CD4-positive, alpha-beta T cell (primary cell): ENCODE measurements around the gene GALNT12. TPM values are rescaled to one million over a fixed set of nuclear protein-coding genes. Genes with fewer than 3 reads are reported as not detected.

ENCODE experiments used
- ATAC-seq: fragments of 200-7000 bp; cut with Tn5 transposase; one replicate; pipeline ENCODE4 v1.10.0; 2022; ENCODE audit warnings: mild to moderate bottlenecking; ENCODE audit not compliant: poor library complexity
- CTCF ChIA-PET: fragments of 350-600 bp; sonication (Branson Sonifier 250); formaldehyde crosslinking; loops from one replicate; lab custom pipeline; 2021; ENCODE audit warnings: antibody characterized with exemption, inconsistent platforms; lab: Charles Lee
- POLR2A ChIA-PET: fragments of 350-600 bp; sonication (Branson Sonifier 250); formaldehyde crosslinking; loops from one replicate; lab custom pipeline; 2021; ENCODE audit warnings: antibody characterized with exemption, inconsistent platforms; lab: Charles Lee
- DNase-seq, 14 experiments: peaks; one replicate each; pipeline ENCODE4 v3.0.0-alpha.2; 2013 to 2020; ENCODE audit warnings: mixed read lengths in 2 of 14
- H3K27ac ChIP-seq, 2 donors: one replicate each; pipeline versions ENCODE4 v1.5.1 to v1.7.0; 2013; ENCODE audit warnings: low read length in 2 of 2, low read depth in 1 of 2, mild to moderate bottlenecking in 1 of 2
- H3K27me3 ChIP-seq, 2 experiments: 1 replicate in 1 of 2; 2 replicates in 1 of 2; pipeline versions ENCODE4 v1.6.1 to v1.7.0; 2013; ENCODE audit warnings: low read length in 2 of 2, control low read depth in 1 of 2, mild to moderate bottlenecking in 1 of 2, moderate library complexity in 1 of 2; ENCODE audit not compliant: insufficient read depth in 2 of 2, control insufficient read depth in 1 of 2
- H3K36me3 ChIP-seq: one replicate; pipeline ENCODE4 v1.6.1; 2013; ENCODE audit warnings: low read length, control low read depth; ENCODE audit not compliant: insufficient read depth
- H3K4me1 ChIP-seq: one replicate; pipeline ENCODE4 v1.6.1; 2013; ENCODE audit warnings: low read length, control low read depth; ENCODE audit not compliant: insufficient read depth
- H3K4me3 ChIP-seq: one replicate; pipeline ENCODE4 v1.5.1; 2013; ENCODE audit warnings: mild to moderate bottlenecking, low read length, moderate library complexity
- H3K9me3 ChIP-seq, 2 experiments: 1 replicate in 1 of 2; 2 replicates in 1 of 2; pipeline versions ENCODE4 v1.6.1 to v1.7.0; 2013; ENCODE audit warnings: low read length in 2 of 2, mild to moderate bottlenecking in 2 of 2, control low read depth in 1 of 2, moderate library complexity in 1 of 2; ENCODE audit not compliant: control insufficient read depth in 1 of 2, insufficient read depth in 1 of 2
- H3K27ac Mint-ChIP-seq: one replicate; pipeline ENCODE4 v1.8.0; 2020; ENCODE audit warnings: mixed read lengths
- H3K27me3 Mint-ChIP-seq: one replicate; pipeline ENCODE4 v1.8.0; 2021; ENCODE audit warnings: mixed read lengths
- H3K36me3 Mint-ChIP-seq: one replicate; pipeline ENCODE4 v1.8.0; 2021; ENCODE audit warnings: low read depth, mixed read lengths
- H3K4me1 Mint-ChIP-seq: one replicate; pipeline ENCODE4 v1.8.0; 2021; ENCODE audit warnings: low read depth, mixed read lengths
- H3K4me3 Mint-ChIP-seq: one replicate; pipeline ENCODE4 v1.8.0; 2020; ENCODE audit warnings: mild to moderate bottlenecking, mixed read lengths
- H3K9me3 Mint-ChIP-seq: one replicate; pipeline ENCODE4 v1.8.0; 2020; ENCODE audit warnings: mixed read lengths
- intact Hi-C, 2 experiments: fragments of 100-400 bp; cut with DNase I in 1 of 2; cut with micrococcal nuclease in 1 of 2; formaldehyde crosslinking; loops; one replicate each; pipeline versions ENCODE4 v1.15.1 to v1.9.0; 2023 to 2025; cut with DNase I, micrococcal nuclease
- total RNA-seq, 174 experiments: library from RNA in 2 of 174; stranded (reverse) in 2 of 174; gene quantifications; one replicate each; pipeline ENCODE4 v1.2.3 and lab custom pipeline; 2021 to 2026
- TF ChIP-seq, protein P1 (sequence below): fragments of 200-600 bp; IDR thresholded peaks from one replicate; pipeline ENCODE4 v1.8.0; 2022; ENCODE audit warnings: antibody characterized with exemption, mild to moderate bottlenecking

GALNT12 gene
- total RNA-seq, 2 experiments from 2014 or later = 8.7 to 11.5 TPM

- Mint-ChIP-seq H3K9me3 (no peaks in the 10 kb centered on the region), H3K4me3 (no peak overlapping the region), H3K36me3 (no peaks in the 10 kb centered on the region), H3K4me1 (no peaks in the 10 kb centered on the region), H3K27me3 (peaks cover 57% of the 10 kb centered on the region), H3K27ac (no peak overlapping the region)
- Histone ChIP-seq H3K36me3 (no peaks in the 10 kb centered on the region), H3K9me3 (no peaks in the 10 kb centered on the region), H3K4me1 (no peaks in the 10 kb centered on the region), H3K27ac (no peak overlapping the region), H3K4me3 (no peak overlapping the region), H3K27me3 (peaks cover 10 to 12% of the 10 kb centered on the region in 2 experiments)
- no peak for DNase-seq
- ATAC-seq = no peak
- ChIA-PET POLR2A (no interaction called here), CTCF (no interaction called here)
- TF ChIP-seq, protein P1, sequence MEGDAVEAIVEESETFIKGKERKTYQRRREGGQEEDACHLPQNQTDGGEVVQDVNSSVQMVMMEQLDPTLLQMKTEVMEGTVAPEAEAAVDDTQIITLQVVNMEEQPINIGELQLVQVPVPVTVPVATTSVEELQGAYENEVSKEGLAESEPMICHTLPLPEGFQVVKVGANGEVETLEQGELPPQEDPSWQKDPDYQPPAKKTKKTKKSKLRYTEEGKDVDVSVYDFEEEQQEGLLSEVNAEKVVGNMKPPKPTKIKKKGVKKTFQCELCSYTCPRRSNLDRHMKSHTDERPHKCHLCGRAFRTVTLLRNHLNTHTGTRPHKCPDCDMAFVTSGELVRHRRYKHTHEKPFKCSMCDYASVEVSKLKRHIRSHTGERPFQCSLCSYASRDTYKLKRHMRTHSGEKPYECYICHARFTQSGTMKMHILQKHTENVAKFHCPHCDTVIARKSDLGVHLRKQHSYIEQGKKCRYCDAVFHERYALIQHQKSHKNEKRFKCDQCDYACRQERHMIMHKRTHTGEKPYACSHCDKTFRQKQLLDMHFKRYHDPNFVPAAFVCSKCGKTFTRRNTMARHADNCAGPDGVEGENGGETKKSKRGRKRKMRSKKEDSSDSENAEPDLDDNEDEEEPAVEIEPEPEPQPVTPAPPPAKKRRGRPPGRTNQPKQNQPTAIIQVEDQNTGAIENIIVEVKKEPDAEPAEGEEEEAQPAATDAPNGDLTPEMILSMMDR = no peak
- intact Hi-C loops = no loop called here
These were observed 80.5 kb downstream of the GALNT12 start for GRCh38 chr9:98887918-98888510.

GRCh38 chr9:98888801-98889421, 81.4 kb downstream of the GALNT12 start:
- H3K27ac ChIP-seq = no peak overlapping the region
- H3K4me3 Mint-ChIP-seq = no peak overlapping the region
- intact Hi-C loops = no loop called here
- ATAC-seq (no peak), DNase-seq (no peak)
- H3K27me3 Mint-ChIP-seq = peaks cover 48% of the 10 kb centered on the region
- H3K36me3 ChIP-seq = no peaks in the 10 kb centered on the region
- ChIA-PET POLR2A (no interaction called here), CTCF (no interaction called here)
- H3K4me1 Mint-ChIP-seq = no peaks in the 10 kb centered on the region
- H3K27ac Mint-ChIP-seq = no peak overlapping the region
- H3K4me1 ChIP-seq = no peaks in the 10 kb centered on the region
- no peaks in the 10 kb centered on the region for H3K36me3 Mint-ChIP-seq
- TF ChIP-seq, protein P1 = no peak
- H3K27me3 ChIP-seq = peaks cover 10 to 12% of the 10 kb centered on the region in 2 experiments
- H3K9me3 Mint-ChIP-seq = no peaks in the 10 kb centered on the region
- H3K9me3 ChIP-seq = no peaks in the 10 kb centered on the region
- no peak overlapping the region for H3K4me3 ChIP-seq

GRCh38 chr9:98890256-98890655, 82.8 kb downstream of the GALNT12 start:
- no peak for DNase-seq
- Mint-ChIP-seq H3K36me3 (no peaks in the 10 kb centered on the region), H3K27me3 (peaks cover 37% of the 10 kb centered on the region), H3K4me3 (no peak overlapping the region), H3K9me3 (no peaks in the 10 kb centered on the region), H3K4me1 (no peaks in the 10 kb centered on the region), H3K27ac (no peak overlapping the region)
- ATAC-seq = no peak
- Histone ChIP-seq H3K4me3 (no peak overlapping the region), H3K36me3 (no peaks in the 10 kb centered on the region), H3K27ac (no peak overlapping the region), H3K4me1 (no peaks in the 10 kb centered on the region), H3K27me3 (peaks cover 10 to 12% of the 10 kb centered on the region in 2 experiments), H3K9me3 (no peaks in the 10 kb centered on the region)
- intact Hi-C loops = no loop called here
- CTCF ChIA-PET = no interaction called here
- POLR2A ChIA-PET = no interaction called here
- TF ChIP-seq, protein P1 = no peak
